GM21576 (cell line): ENCODE results near the gene KY.

ENCODE experiments used
- ATAC-seq: cut with Tn5 transposase; IDR thresholded peaks from one replicate; pipeline ENCODE4 v1.9.1; 2021; ENCODE audit warnings: mild to moderate bottlenecking, moderate library complexity; ENCODE audit not compliant: unreplicated experiment

The KY gene

DNA sequence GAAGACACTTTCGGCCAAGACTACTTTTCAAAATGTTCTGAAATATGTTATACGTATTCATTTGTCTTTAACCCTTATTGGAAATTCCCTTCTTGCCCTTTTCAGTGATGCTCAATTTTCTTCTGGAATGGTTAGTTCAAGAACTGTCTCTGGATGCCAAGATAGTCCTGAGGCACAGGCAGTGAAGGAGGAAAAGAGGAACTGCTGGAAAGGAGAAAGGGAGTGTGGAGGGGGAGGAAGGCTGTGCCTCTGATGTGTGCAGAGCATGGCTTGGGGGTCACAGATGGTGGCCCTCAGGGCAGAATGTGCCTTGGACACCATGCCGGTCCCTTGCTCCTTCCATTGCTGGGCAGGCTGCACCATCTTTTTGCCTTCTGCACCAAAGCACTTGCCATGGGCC lies 91.2 kb downstream of the KY start:
- no peak for ATAC-seq
